Activated CD8-positive, alpha-beta memory T cell treated with anti-CD3 and anti-CD28 coated beads for 1 hour (primary cell): Measurements from ENCODE around the gene SORCS1.
"Not testable (repeated sequence)": the region's sequence is repeated elsewhere in the genome, so short reads cannot be mapped to it uniquely, and the experiment has no call there.

Source experiments
- DNase-seq, 2 donors: peaks; one replicate each; pipeline ENCODE4 v3.0.0-alpha.2; 2020; ENCODE audit warnings: low read depth in 1 of 2; ENCODE audit errors: extremely low read depth in 1 of 2

The SORCS1 gene

GRCh38 chr10:106952033-106952432 is 212.5 kb downstream of the SORCS1 start:
- DNase-seq: no peak

- DNase-seq: no peak
Measured at GRCh38 chr10:106949680-106950478, 214.6 kb downstream of the SORCS1 start.

- DNase-seq: no peak
Measured at GRCh38 chr10:106947643-106948042, 216.9 kb downstream of the SORCS1 start.

DNA sequence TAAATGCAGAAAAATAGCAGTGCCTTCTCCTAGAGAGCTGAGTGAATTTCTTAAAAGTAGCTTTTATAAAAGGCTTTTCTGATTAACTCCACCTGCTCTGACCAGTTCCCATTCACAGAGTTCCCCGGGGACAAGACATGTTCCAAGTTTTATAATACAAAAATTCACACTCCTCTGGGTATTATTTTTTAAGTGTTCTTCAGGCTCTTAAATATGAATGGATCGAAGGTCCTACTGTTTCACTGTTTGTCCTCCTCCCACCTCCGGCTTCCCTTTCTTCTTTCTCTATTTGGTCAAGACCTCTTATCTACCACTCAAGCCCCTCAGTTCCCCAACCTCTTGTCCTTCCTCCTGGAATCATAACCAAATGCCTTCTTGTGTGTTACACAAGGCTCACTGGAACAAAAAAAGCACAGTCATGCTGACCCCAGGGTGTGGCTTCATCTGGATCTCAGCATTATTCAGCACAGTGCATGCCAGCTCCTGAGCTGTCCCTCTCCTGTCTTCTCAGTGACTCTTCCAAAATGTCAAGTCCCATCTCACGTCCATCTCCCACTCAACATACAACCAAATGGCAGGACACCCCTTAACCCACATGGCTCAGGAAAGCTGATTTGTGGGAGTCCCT is 222.4 kb downstream of the SORCS1 start:
- DNase-seq: no peak

GRCh38 chr10:106941297-106942034 is 223.0 kb downstream of the SORCS1 start:
- DNase-seq: no peak

DNA sequence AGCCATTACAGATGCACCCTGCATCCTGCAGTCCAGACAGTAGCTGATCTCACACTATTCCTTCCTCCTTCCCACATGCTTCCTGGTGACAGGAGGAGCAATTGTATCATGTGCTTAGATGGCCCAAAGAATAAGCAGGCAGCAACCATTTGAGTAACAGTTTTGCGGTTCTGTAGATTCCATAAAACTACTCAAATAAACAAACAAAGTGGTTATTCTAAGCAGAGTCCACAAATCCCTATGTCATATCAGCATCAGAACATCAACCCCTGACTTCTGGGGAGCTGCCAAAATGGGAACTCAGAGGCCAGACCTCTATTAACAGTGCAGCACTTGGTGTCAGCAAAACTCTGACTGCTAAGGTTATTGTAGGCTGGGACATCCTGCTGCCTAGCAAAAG is 226.0 kb downstream of the SORCS1 start:
- no peak for DNase-seq

GRCh38 chr10:106935978-106936451 is 228.5 kb downstream of the SORCS1 start:
- no peak for DNase-seq

GRCh38 chr10:106931853-106932249 is 232.7 kb downstream of the SORCS1 start:
- DNase-seq: no peak

- DNase-seq: no peak
Measured at GRCh38 chr10:106931159-106931852, 233.2 kb downstream of the SORCS1 start.

- no peak for DNase-seq
Measured at GRCh38 chr10:106930751-106931150, 233.8 kb downstream of the SORCS1 start.

- no peak for DNase-seq
Measured at GRCh38 chr10:106929291-106929895, 235.1 kb downstream of the SORCS1 start.

DNA sequence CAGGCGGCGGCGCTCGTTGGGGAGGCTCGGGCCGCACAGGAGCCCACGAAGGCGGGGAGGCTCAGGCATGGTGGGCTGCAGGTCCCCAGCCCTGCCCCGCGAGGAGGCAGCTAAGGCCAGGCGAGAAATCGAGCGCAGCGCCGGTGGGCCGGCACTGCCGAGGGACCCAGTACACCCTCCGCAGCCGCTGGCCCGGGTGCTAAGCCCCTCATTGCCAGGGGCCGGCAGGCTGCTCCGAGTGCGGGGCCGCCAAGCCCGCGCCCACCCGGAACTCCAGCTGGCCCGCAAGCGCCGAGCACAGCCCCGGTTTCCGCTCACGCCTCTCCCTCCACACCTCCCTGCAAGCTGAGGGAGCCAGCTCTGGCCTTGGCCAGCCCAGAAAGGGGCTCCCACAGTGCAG is 236.4 kb downstream of the SORCS1 start:
- not testable (repeated sequence) for DNase-seq

DNA sequence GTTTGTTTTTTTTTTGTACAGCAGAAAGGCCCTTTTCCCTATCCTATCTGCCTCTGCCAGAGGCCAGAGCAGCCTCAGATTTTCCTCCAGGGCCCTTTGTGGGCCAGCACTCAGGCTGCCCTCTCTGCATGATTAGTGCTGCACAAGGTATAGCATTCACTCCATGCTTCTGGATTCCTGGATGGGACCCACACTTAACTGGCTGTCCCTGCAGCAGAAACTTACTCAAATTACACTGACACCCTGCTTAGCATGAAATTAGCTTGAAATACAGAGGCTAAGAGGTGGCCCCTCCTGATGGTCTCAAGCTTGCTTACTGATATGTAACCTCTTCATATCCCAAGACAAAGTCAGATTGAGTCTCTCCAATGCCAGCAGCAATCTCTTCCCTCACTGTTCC is 239.3 kb downstream of the SORCS1 start:
- no peak for DNase-seq

GRCh38 chr10:106920538-106920937 is 244.0 kb downstream of the SORCS1 start:
- no peak for DNase-seq

DNA sequence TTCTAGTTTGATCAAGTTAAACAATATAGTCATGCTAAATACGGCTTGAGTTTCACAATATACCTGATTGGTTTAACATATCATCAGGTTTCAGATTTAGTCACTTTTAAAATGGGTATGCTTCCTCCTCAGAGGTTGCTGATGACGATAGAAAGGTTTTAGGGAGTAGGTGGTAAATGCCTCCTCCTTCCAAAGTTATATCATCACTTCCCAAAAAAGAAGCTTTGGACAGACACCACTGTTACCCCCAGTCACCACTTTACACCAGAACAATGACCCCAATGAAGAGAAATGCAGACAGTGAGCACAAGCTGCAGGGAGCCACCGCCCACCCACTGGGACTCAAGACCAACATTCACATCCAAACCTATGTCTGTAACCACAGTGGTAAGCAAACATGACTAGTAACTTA is 244.6 kb downstream of the SORCS1 start:
- DNase-seq: no peak

GRCh38 chr10:106917452-106918055 is 247.0 kb downstream of the SORCS1 start:
- no peak for DNase-seq

DNA sequence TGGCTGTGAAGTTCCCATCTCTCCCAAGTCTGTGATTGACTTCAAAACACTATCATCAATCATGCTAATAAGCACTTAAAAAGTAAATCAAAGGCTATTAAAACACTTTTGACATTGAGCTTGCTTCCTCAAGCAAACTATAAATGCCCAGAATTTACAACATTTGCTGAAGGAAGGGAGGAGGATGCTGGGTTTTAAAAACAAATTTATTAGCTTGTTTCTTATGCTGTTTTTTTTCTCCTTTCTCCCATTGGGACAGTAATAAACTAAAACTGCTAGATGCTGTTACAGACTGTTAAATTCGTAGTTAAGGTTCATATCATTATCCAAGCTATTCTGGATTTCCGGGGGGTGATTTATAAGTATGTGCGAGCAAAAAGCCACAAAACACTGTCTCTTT is 250.5 kb downstream of the SORCS1 start:
- DNase-seq: no peak

- DNase-seq: no peak
Measured at GRCh38 chr10:106913348-106913747, 251.2 kb downstream of the SORCS1 start.

DNA sequence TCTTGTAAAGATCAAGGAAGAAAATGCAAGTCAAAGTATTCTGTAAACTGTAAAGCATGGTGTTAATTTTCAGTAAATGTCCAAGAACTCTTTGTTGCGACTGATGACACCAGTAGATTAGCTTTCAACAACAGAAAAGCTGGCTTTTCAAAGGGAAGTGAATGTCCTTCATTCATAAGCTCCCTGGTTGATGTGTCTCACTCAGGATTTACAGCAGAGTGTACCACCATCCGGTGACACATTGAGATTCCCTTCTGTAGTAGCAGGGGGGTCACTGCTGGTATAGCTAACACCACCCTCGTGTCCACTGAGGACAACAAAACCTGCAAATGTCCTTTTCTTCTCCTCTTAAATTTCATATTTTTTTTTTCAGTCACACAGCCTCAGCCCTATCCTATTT is 253.4 kb downstream of the SORCS1 start:
- no peak for DNase-seq

DNA sequence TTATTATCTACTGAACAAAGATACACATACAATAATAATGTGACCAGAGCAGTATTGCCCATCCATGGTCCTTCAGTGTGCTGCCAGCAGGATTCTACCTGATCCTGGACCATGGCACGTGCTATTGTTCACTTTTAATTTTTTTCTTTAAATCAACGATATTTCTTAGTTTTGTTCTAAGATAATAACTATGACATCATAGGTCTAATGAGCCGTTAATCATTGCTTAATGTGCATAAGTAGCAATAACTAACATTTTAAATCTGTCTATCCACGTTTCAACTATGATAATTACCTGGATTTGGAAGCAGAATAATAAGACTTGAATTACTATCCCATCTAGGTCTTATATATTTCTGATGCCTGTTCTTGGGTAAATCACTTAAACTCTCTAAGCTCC is 253.8 kb downstream of the SORCS1 start:
- no peak for DNase-seq
